Left lung (tissue), 10 donors: ENCODE data around the gene NLGN4Y. TPM values are rescaled to one million over a fixed set of nuclear protein-coding genes. Genes with fewer than 3 reads are reported as not detected.

ENCODE experiments used
- ATAC-seq: fragments of 200-7000 bp; cut with Tn5 transposase; one replicate; pipeline ENCODE4 v1.9.1; 2020; ENCODE audit warnings: moderate library complexity
- DNase-seq, 4 donors: peaks; one replicate each; pipeline ENCODE4 v3.0.0-alpha.2; 2013 to 2020
- H3K27ac ChIP-seq, 2 donors: fragments of 200-600 bp; sonication (generic) in 1 of 2; one replicate each; pipeline versions ENCODE4 v1.5.0 to v1.8.0; 2020 to 2021
- H3K27me3 ChIP-seq, 2 donors: fragments of 200-600 bp; sonication (generic) in 1 of 2; one replicate each; pipeline versions ENCODE4 v1.5.0 to v1.8.0; 2020 to 2021
- H3K36me3 ChIP-seq, 2 donors: fragments of 200-600 bp; sonication (generic) in 1 of 2; one replicate each; pipeline versions ENCODE4 v1.5.0 to v1.8.0; 2020 to 2021
- H3K4me1 ChIP-seq, 2 donors: fragments of 200-600 bp; one replicate each; pipeline ENCODE4 v1.8.0; 2021
- H3K4me3 ChIP-seq, 2 donors: fragments of 200-600 bp; sonication (generic) in 1 of 2; one replicate each; pipeline versions ENCODE4 v1.5.0 to v1.8.0; 2020 to 2021; ENCODE audit warnings: mild to moderate bottlenecking in 1 of 2
- H3K9me3 ChIP-seq, 2 donors: fragments of 200-600 bp; sonication (generic) in 1 of 2; one replicate each; pipeline versions ENCODE4 v1.5.0 to v1.8.0; 2020 to 2021
- CTCF ChIP-seq, 2 donors: fragments of 200-600 bp; sonication (generic) in 1 of 2; IDR thresholded peaks; one replicate each; pipeline versions ENCODE4 v1.5.0 to v1.8.0; 2021; ENCODE audit warnings: antibody characterized with exemption in 2 of 2
- intact Hi-C, 2 donors: fragments of 100-400 bp; cut with DNase I; formaldehyde crosslinking; loops; one replicate each; pipeline versions ENCODE4 v1.11.2 to v1.14.2; 2022
- polyA plus RNA-seq, 6 donors: library from polyadenylated mRNA; unstranded; fragments of 120-200 nt; gene quantifications; one replicate each; pipeline ENCODE4 v1.2.1, GENCODE V29; 2013; ENCODE audit not compliant: insufficient read length in 6 of 6
- total RNA-seq, 2 donors: library from RNA; stranded (reverse); fragmentation: NEBNext Ultra II Directional; extraction: Animal tissue kit (Norgen Biotek cat#: 25700); gene quantifications; one replicate each; pipeline ENCODE4 v1.2.1, GENCODE V29; 2021
- donor health status: DM: no; HTN: yes; CAD: no.
- donor health status: DM: no; HTN: no; CAD: no.

Gene NLGN4Y
- total and polyA plus RNA-seq, 8 donors, result 0.09 to 22.0 (median 3.2) TPM; not detected in 1

GRCh38 chrY:14694543-14694942 is 170.2 kb downstream of the NLGN4Y start:
- intact Hi-C loops, result no loop called here

GRCh38 chrY:14708158-14708557 is 183.8 kb downstream of the NLGN4Y start:
- Histone ChIP-seq H3K4me1 (no peaks in the 10 kb centered on the region), H3K27me3 (no peaks in the 10 kb centered on the region), H3K4me3 (no peak overlapping the region), H3K36me3 (no peaks in the 10 kb centered on the region), H3K9me3 (peaks cover 0 to 2% of the 10 kb centered on the region in 2 donors), H3K27ac (no peak overlapping the region)
- TF ChIP-seq CTCF (IDR thresholded peaks at IDR 0.05), result no peak
- DNase-seq, result no peak
- intact Hi-C loops, result no loop called here
- ATAC-seq, result no peak

More at GRCh38 chrY:14694543-14694942, 170.2 kb downstream of the NLGN4Y start:
- Histone ChIP-seq H3K36me3 (no peaks in the 10 kb centered on the region), H3K9me3 (no peaks in the 10 kb centered on the region), H3K27ac (no peak overlapping the region), H3K4me1 (no peaks in the 10 kb centered on the region), H3K4me3 (no peak overlapping the region), H3K27me3 (no peaks in the 10 kb centered on the region)
- DNase-seq (no peak), ATAC-seq (no peak)
- no peak for TF ChIP-seq CTCF (IDR thresholded peaks at IDR 0.05)

GRCh38 chrY:14741596-14741995 is 217.3 kb downstream of the NLGN4Y start:
- Histone ChIP-seq H3K36me3 (no peaks in the 10 kb centered on the region), H3K4me3 (no peak overlapping the region), H3K9me3 (no peaks in the 10 kb centered on the region), H3K27ac (no peak overlapping the region), H3K27me3 (no peaks in the 10 kb centered on the region), H3K4me1 (no peaks in the 10 kb centered on the region)
- no peak for DNase-seq
- no peak for TF ChIP-seq CTCF (IDR thresholded peaks at IDR 0.05)
- intact Hi-C loops, result no loop called here
- ATAC-seq, result no peak

- H3K27ac ChIP-seq, result no peak overlapping the region
- H3K9me3 ChIP-seq, result no peaks in the 10 kb centered on the region
- H3K4me1 ChIP-seq, result no peaks in the 10 kb centered on the region
- intact Hi-C loops, result no loop called here
- ATAC-seq (no peak), DNase-seq (no peak)
- H3K36me3 ChIP-seq, result no peaks in the 10 kb centered on the region
- no peak for TF ChIP-seq CTCF (IDR thresholded peaks at IDR 0.05)
- H3K27me3 ChIP-seq, result no peaks in the 10 kb centered on the region
- no peak overlapping the region for H3K4me3 ChIP-seq
These were observed 224.0 kb downstream of the NLGN4Y start for GRCh38 chrY:14748329-14748728.

GRCh38 chrY:14755571-14755970 is 231.2 kb downstream of the NLGN4Y start:
- intact Hi-C loops, result no loop called here
- no peak overlapping the region for H3K27ac ChIP-seq
- TF ChIP-seq CTCF (IDR thresholded peaks at IDR 0.05), result no peak
- DNase-seq, result no peak
- H3K36me3 ChIP-seq, result no peaks in the 10 kb centered on the region
- ATAC-seq, result no peak
- no peaks in the 10 kb centered on the region for H3K27me3 ChIP-seq
- H3K9me3 ChIP-seq, result no peaks in the 10 kb centered on the region
- H3K4me1 ChIP-seq, result no peaks in the 10 kb centered on the region
- no peak overlapping the region for H3K4me3 ChIP-seq
